ENCODE results near the gene BRD1.

- TF ChIP-seq POLR2A (IDR thresholded peaks at IDR 0.05) (no peak), CTCF (IDR thresholded peaks at IDR 0.05) (no peak)
Observed at GRCh38 chr22:49749227-49749626, 78.4 kb downstream of the BRD1 start.

Data from uterus (tissue), 2 donors.